NCI-H526 (cell line): Measurements from ENCODE around the gene FGFR1OP2.
A peak's percentile ranks its signal among the peaks of the same experiment; 100 is the strongest.

Experiments
- DNase-seq, 2 experiments: peaks; one replicate each; lab custom pipeline; 2025; lab: John Stamatoyannopoulos, UW

FGFR1OP2 gene

DNA sequence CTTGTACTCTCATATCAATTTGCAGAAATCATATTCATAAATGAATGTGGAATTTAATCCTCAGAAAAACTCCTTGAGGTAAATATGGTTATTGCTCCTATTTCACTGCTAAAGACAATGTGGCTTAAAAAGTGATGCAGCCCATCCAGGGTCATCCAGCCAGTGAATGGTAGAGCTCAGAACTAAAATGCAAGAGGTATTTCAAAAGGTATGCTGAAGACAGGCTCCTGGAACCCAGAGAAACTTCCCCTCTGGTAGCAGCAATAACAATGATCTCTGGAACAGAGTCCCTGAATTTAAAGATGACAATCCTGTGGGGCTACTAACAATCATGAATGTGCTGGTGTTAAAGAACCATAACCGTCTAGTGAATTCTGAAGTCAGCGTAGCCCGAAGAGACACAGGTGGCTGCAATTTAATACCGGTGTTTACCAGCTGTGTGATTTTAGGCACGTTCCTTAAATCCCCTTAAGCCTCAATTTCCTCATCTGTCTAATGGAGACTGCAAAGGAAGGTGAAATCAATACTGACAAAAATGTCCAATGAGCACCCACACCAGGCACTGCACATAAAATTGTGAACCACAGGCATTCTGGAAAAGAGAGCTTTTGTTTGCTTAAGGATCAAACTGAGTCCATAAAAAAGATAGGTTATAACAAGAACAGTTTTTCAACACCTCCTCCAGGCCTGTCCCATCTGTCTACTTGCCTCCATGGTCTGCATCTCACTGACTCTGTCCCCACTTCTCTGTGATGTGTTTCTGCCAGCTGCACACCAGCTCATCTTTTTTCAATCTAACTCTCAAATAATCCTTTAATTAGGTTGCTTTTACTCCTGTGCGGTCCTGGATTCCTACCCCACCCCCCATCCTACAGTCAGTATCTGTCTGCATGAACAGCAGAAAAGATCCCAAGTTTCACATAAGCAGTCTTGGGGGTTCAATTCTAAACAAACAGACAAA, 65.4 kb downstream of the FGFR1OP2 start:
- no peak for DNase-seq

- no peak for DNase-seq
Measured at GRCh38 chr12:27005495-27005894, 67.2 kb downstream of the FGFR1OP2 start.

DNA sequence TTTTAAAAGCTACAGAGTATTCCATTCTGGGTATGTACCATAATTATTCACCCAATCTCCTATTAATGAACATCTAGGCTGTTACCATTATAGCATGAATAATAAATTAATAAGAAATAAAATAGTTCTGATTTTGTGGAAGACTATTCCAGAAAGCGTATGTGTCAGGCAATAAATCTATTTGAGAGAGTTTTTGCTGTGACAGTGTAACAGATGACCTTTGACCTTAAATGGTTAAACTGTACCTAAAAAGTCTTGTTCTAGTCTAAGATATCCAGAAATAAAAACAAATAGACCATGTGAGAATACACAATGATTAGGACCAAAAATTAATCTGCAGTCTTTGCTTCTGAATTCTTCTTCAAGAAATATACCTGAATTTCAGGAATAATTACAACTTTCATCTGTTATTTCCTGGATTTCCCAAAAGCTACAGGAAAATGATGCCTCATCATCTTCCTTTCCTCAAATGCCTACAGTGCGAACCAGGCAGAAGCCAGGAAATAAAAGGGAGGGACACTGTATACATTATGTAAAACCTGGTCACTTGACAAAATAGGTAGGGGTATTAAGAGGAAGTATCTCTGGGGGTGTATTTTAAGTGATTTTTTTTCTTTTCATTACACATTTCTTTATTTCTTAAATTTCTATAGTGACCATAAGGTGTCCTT, 68.7 kb downstream of the FGFR1OP2 start:
- no peak for DNase-seq

DNA sequence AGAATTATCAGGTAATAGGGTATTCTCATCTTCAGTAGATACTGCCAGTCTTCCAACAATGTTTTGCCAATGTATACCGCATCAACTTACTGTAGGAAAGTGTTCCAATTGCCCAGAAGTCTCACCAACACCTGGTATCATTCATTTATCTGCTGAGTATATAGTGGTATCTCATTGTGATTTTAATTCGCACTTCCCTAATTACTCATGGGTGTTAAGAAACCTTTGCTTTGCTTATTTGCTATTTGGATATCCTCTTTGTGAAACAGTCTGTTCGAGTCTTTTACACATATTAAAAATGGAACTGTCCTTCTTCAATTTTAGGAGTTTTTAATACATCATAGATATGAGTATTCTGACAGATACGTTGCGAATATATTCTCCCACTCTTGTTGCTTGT, 69.8 kb downstream of the FGFR1OP2 start:
- DNase-seq, result no peak

GRCh38 chr12:27009881-27010301, 71.6 kb downstream of the FGFR1OP2 start:
- DNase-seq, result no peak

DNA sequence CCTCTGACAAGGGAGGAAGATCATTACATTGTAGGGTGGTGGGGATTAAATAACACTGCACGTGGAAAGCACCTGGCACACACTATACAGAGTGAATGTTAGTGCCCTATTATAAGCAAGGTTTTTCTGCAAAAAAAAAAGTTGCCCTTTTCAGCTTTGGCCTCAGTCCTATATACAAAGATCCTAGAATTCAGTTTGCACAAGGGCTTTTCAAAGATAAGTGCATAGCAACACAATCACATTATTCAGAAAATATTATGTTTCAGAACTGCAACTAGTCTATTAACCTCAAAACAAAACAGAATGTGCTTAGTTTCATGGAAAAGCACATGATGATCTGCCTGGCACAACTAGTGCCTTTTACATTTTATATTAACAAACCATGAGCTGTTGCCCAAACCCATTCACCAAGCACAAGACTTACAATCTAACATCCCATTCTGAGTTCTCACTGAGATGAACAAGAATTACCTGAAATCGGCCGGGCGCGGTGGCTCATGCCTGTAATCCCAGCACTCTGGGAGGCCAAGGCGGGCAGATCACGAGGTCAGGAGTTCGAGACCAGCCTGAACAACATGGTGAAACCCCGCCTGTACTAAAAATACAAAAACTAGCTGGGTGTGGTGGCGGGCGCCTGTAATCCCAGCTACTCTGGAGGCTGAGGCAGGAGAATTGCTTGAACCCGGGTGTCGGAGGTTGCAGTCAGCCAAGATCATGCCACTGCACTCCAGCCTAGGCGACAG, 74.1 kb downstream of the FGFR1OP2 start:
- peak in 1 of 2 experiments; percentile 19 for DNase-seq

DNA sequence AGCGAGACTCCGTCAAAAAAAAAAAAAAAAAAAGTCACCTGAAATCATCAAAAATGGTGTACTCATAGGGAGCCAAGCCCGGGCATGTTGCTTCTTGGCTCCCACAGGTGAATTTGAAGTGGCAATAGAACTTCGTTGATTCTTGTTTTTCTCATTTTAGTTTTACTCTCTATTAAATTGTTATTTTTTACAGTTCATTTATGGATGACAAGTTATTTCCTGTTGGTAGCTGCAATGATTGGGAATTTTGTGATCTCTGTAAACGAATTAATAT, 74.6 kb downstream of the FGFR1OP2 start:
- no peak for DNase-seq

DNA sequence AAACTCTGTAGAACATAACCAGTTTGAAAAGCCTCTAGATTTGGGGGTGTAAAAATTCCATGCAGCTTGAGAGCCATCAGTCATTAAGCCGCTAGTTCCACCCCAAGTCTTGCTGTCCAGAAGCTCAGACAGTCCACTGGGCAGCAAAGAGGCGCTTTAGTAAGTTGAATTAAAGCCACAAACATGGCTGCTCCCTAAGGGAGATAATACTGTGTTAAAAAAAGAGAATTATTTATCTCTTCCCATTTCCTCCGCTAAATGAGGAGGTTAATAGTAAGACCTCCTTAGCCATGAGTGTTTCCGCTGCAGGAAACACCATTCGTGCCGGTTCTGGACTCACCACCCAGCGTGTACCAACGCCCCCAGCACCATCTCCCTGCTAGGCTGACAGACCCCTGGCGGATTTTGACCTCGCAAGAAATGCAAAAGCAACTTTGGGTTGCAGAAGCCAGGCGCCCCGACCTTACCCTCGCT, 75.4 kb downstream of the FGFR1OP2 start:
- peak; percentile 26 to 61 for DNase-seq

DNA sequence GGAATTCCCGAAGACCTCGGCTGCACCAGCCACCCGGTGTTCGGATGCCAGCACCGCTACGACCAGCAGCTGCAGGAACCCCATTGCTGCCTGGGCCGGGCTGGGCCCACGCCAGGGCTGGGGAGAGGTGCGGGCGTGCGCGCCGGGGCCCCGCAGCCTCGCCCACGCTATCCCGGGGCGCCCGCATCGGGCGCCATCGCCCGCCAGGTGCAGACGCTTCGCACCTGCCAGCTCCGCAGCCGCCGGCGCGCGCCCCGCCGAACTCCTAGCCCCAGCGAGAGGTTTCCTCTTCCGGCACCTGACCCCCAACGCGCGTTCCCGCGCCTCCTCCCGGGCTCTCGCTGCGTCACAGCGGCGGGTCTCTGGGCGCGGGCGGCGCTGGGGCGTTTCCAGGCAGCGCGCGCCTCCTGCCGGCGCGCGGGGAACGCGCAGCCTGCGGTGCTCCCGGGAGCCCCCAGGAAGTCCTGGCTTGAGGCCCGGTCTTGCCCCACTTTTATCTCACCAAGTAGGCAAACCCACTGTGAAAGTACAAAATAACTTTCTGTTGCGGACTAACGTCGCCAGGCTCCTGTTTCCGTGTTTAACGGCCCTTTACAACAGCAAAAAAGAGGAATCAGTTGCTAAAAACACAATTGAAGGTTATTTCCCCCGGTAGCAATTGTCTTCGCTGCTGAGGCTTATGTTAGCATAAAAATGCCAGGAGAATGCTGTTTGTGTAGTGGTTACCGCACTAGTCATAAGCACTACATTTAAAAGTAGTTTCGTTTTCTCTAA, 76.0 kb downstream of the FGFR1OP2 start, which contains the start of gene TM7SF3:
Gene TM7SF3, minus strand, starts transcription at position 300 of the 774 bp plus-strand sequence. Its CDS starts 216 bp downstream, at position 84.
- DNase-seq, result peak; percentile 81 to 97

GRCh38 chr12:27014859-27015729, 76.8 kb downstream of the FGFR1OP2 start:
- no peak for DNase-seq

DNA sequence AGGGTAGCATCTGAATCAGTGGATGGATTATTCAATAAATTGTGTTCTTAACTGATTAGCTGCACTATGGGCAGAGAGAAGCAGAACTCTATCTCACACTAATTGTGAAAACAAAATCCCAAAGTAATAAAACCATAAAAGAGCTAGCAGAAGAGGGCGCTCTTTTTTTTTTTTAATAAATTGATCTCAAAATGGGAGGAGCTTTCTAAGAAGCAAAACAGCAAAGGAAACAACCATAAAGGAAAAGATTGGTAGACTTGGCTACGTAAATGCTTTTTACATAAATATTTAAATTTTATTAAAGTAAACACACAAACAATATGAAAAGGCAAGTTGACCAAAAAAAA, 77.4 kb downstream of the FGFR1OP2 start:
- peak in 1 of 2 experiments; percentile 68 for DNase-seq
